ENCODE results near the gene LRRC23. TPM values are rescaled to one million over a fixed set of nuclear protein-coding genes. Genes with fewer than 3 reads are reported as not detected.

Gene LRRC23
- total RNA-seq (2022) = 6.0 and 8.3 TPM in 2 replicates
- Bru-seq, nascent RNA = percentile 44 among the genes with signal in this experiment
- percentile 56 among the genes with signal in this experiment for BruChase-seq, experiment 1, labeled RNA remaining after a 6-hour chase
- percentile 52 among the genes with signal in this experiment for BruChase-seq, experiment 2, labeled RNA remaining after a 2-hour chase
- long read RNA-seq, partial matches to known transcripts = 1 of 6 reads
- long read RNA-seq, other reads (novel, unspliced or antisense) = 4 of 6 reads

- Mint-ChIP-seq H3K9me3 (ENCODE audit: low read depth, unreplicated experiment) (no peaks in the 10 kb centered on the region), H3K4me3 (ENCODE audit: low read depth, unreplicated experiment) (no peak within 1 kb of the TSS), H3K27me3 (ENCODE audit: unreplicated experiment) (no peaks in the 10 kb centered on the region), H3K27ac (ENCODE audit: unreplicated experiment) (no peak within 1 kb of the TSS), H3K4me1 (ENCODE audit: low read depth, unreplicated experiment) (no peaks in the 10 kb centered on the region), H3K36me3 (ENCODE audit: insufficient read depth, unreplicated experiment) (no peaks in the 10 kb centered on the region)
- CTCF ChIA-PET = interaction anchor here (1.8 to 2.2 kb wide), 2 partner anchors 13 to 32 kb away, joined by 5 to 6 read pairs; partner anchors contain the start of gene SPSB2
- intact Hi-C loops (cut with micrococcal nuclease; ENCODE audit: unreplicated experiment) = no loop called here
- TF ChIP-seq CTCF (IDR thresholded peaks at IDR 0.05; ENCODE audit: unreplicated experiment) = no peak
- peak; percentile 97 for DNase-seq
- BruUV-seq (replicated peaks) = no TSS peak
Measured at GRCh38 chr12:6904280-6905276, at the start of gene LRRC23. Gene LRRC23, plus strand, starts transcription at chr12:6904822. Its CDS starts 812 bp downstream, at chr12:6905634.

DNA sequence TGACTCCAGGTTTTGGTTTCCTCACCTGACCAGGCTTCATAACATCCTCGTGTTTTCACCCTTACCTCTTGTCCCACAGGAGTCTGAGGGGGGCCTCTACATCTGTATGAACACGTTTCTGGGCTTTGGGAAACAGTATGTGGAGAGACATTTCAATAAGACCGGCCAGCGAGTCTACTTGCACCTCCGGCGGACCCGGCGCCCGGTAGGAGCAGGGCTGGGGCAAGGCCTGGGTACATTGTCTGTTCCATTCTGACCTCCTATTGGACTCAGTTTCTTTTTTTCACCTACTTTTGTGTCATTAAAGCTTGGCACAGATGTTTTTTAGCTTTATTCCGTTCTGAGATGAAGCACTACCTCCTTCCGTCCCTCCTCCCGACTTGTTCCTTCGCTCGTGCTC, 49.3 kb upstream of the LRRC23 start:
- no peak for DNase-seq
- BruUV-seq (replicated peaks) = no TSS peak
- CTCF ChIA-PET = no interaction called here
- Mint-ChIP-seq H3K9me3 (ENCODE audit: low read depth, unreplicated experiment) (no peaks in the 10 kb centered on the region), H3K27me3 (ENCODE audit: unreplicated experiment) (no peaks in the 10 kb centered on the region), H3K4me3 (ENCODE audit: low read depth, unreplicated experiment) (no peak overlapping the region), H3K27ac (ENCODE audit: unreplicated experiment) (no peak overlapping the region), H3K36me3 (ENCODE audit: insufficient read depth, unreplicated experiment) (peaks cover 44% of the 10 kb centered on the region), H3K4me1 (ENCODE audit: low read depth, unreplicated experiment) (peaks cover 15% of the 10 kb centered on the region)
- no peak for TF ChIP-seq CTCF (IDR thresholded peaks at IDR 0.05; ENCODE audit: unreplicated experiment)
- intact Hi-C loops (cut with micrococcal nuclease; ENCODE audit: unreplicated experiment) = no loop called here

- Mint-ChIP-seq H3K9me3 (ENCODE audit: low read depth, unreplicated experiment) (no peaks in the 10 kb centered on the region), H3K36me3 (ENCODE audit: insufficient read depth, unreplicated experiment) (peaks cover 24% of the 10 kb centered on the region), H3K4me1 (ENCODE audit: low read depth, unreplicated experiment) (peaks cover 7% of the 10 kb centered on the region), H3K4me3 (ENCODE audit: low read depth, unreplicated experiment) (no peak overlapping the region), H3K27me3 (ENCODE audit: unreplicated experiment) (no peaks in the 10 kb centered on the region), H3K27ac (ENCODE audit: unreplicated experiment) (no peak overlapping the region)
- intact Hi-C loops (cut with micrococcal nuclease; ENCODE audit: unreplicated experiment) = no loop called here
- no peak for DNase-seq
- CTCF ChIA-PET = interaction anchor here (0.6 kb wide), 1 partner anchor 71 kb away, joined by 3 read pairs; no protein-coding TSS in a partner anchor
- BruUV-seq (replicated peaks) = no TSS peak
- no peak for TF ChIP-seq CTCF (IDR thresholded peaks at IDR 0.05; ENCODE audit: unreplicated experiment)
Measured at GRCh38 chr12:6858799-6859198, 45.8 kb upstream of the LRRC23 start.

- Mint-ChIP-seq H3K36me3 (ENCODE audit: insufficient read depth, unreplicated experiment) (peaks cover 18% of the 10 kb centered on the region), H3K27me3 (ENCODE audit: unreplicated experiment) (no peaks in the 10 kb centered on the region)
Measured at GRCh38 chr12:6860116-6860515, 44.5 kb upstream of the LRRC23 start.

More at GRCh38 chr12:6860116-6860515, 44.5 kb upstream of the LRRC23 start:
- TF ChIP-seq CTCF (IDR thresholded peaks at IDR 0.05; ENCODE audit: unreplicated experiment) = no peak
- intact Hi-C loops (cut with micrococcal nuclease; ENCODE audit: unreplicated experiment) = no loop called here
- DNase-seq = no peak
- CTCF ChIA-PET = no interaction called here
- H3K4me3 Mint-ChIP-seq (ENCODE audit: low read depth, unreplicated experiment) = no peak overlapping the region
- H3K9me3 Mint-ChIP-seq (ENCODE audit: low read depth, unreplicated experiment) = no peaks in the 10 kb centered on the region
- BruUV-seq (replicated peaks) = no TSS peak
- H3K27ac Mint-ChIP-seq (ENCODE audit: unreplicated experiment) = no peak overlapping the region
- no peaks in the 10 kb centered on the region for H3K4me1 Mint-ChIP-seq (ENCODE audit: low read depth, unreplicated experiment)

Measured in Calu3 (cell line).